IMR-90 (cell line): ENCODE data around the gene GRB14. TPM values are rescaled to one million over a fixed set of nuclear protein-coding genes. Genes with fewer than 3 reads are reported as not detected.

Source experiments
- ATAC-seq: fragments of 200-7000 bp; cut with Tn5 transposase; 2 replicates; pipeline ENCODE4 v1.9.1; 2020; ENCODE audit warnings: low read depth, mild to moderate bottlenecking, moderate library complexity
- BruUV-seq: library from RNA; stranded (reverse); fragments of 400-500 nt; replicated peaks from 2 replicates; lab custom pipeline; 2021; lab: Mats Ljungman, UMichigan
- CTCF ChIA-PET: fragments of 300-600 bp; formaldehyde crosslinking; extraction: SDS; loops from one replicate; lab custom pipeline; 2021; ENCODE audit warnings: antibody characterized with exemption; lab: Yijun Ruan, JAX
- POLR2A ChIA-PET: fragments of 300-600 bp; sonication (Branson Sonifier 250); formaldehyde crosslinking; loops from one replicate; lab custom pipeline; 2022; ENCODE audit warnings: antibody characterized with exemption; ENCODE audit not compliant: unreplicated experiment; lab: Charles Lee
- DNase-seq: peaks from one replicate; pipeline ENCODE4 v3.0.0; 2013
- H2AFZ ChIP-seq: replicated peaks from 2 replicates; pipeline ENCODE3; 2013; ENCODE audit warnings: low read length, mild to moderate bottlenecking; ENCODE audit not compliant: poor library complexity
- H2AK5ac ChIP-seq: 2 replicates; pipeline ENCODE4 v1.6.1; 2013; ENCODE audit warnings: low read depth, low read length, inconsistent platforms
- H2AK9ac ChIP-seq: replicated peaks from 2 replicates; pipeline ENCODE3; 2013; ENCODE audit warnings: mild to moderate bottlenecking, low read depth, low read length, moderate library complexity; ENCODE audit not compliant: poor library complexity
- H2BK120ac ChIP-seq: 2 replicates; pipeline ENCODE4 v1.6.1; 2013; ENCODE audit warnings: low read depth, low read length, inconsistent platforms
- H2BK15ac ChIP-seq: 3 replicates; pipeline ENCODE4 v1.6.1; 2013; ENCODE audit warnings: low read depth, low read length, inconsistent platforms
- H2BK20ac ChIP-seq: 2 replicates; pipeline ENCODE4 v1.6.1; 2013; ENCODE audit warnings: low read depth, mild to moderate bottlenecking, inconsistent platforms, low read length, moderate library complexity
- H2BK5ac ChIP-seq: 2 replicates; pipeline ENCODE4 v1.6.1; 2013; ENCODE audit warnings: mild to moderate bottlenecking, low read depth, low read length, inconsistent platforms; ENCODE audit not compliant: poor library complexity, severe bottlenecking
- H3K14ac ChIP-seq: replicated peaks from 2 replicates; pipeline ENCODE4 v1.6.1; 2013; ENCODE audit warnings: low read depth, low read length, inconsistent platforms
- H3K18ac ChIP-seq: 2 replicates; pipeline ENCODE4 v1.6.1; 2013; ENCODE audit warnings: low read depth, low read length, control low read depth
- H3K23ac ChIP-seq: 2 replicates; pipeline ENCODE4 v1.6.1; 2013; ENCODE audit warnings: low read depth, low read length, inconsistent platforms
- H3K27ac ChIP-seq: 2 replicates; pipeline ENCODE4 v1.5.1; 2013; ENCODE audit warnings: mild to moderate bottlenecking, control low read depth, low read length; ENCODE audit not compliant: insufficient read depth
- H3K27me3 ChIP-seq: 2 replicates; pipeline ENCODE4 v1.6.1; 2013; ENCODE audit warnings: low read length; ENCODE audit not compliant: control insufficient read depth, insufficient read depth
- H3K36me3 ChIP-seq: 2 replicates; pipeline ENCODE4 v1.6.1; 2013; ENCODE audit warnings: low read length, mixed read lengths; ENCODE audit not compliant: control insufficient read depth, insufficient read depth
- H3K4ac ChIP-seq: 2 replicates; pipeline ENCODE4 v1.6.1; 2013; ENCODE audit warnings: low read depth, low read length, inconsistent platforms
- H3K4me1 ChIP-seq: 2 replicates; pipeline ENCODE4 v1.6.1; 2013; ENCODE audit warnings: low read length, mixed read lengths; ENCODE audit not compliant: control insufficient read depth, insufficient read depth
- H3K4me2 ChIP-seq: 2 replicates; pipeline ENCODE4 v1.6.1; 2013; ENCODE audit warnings: low read depth, mild to moderate bottlenecking, control low read depth, low read length, moderate library complexity
- H3K4me3 ChIP-seq: 2 replicates; pipeline ENCODE4 v1.5.1; 2013; ENCODE audit warnings: low read depth, mild to moderate bottlenecking, control low read depth, low read length, moderate library complexity; ENCODE audit not compliant: insufficient read depth
- H3K56ac ChIP-seq: 2 replicates; pipeline ENCODE4 v1.6.1; 2013; ENCODE audit warnings: low read length, inconsistent platforms; ENCODE audit not compliant: insufficient read depth; ENCODE audit errors: extremely low read depth
- H3K79me1 ChIP-seq, 2 experiments: 2 replicates each; pipeline ENCODE4 v1.6.1; 2013; ENCODE audit warnings: low read length in 2 of 2, inconsistent platforms in 1 of 2, low read depth in 1 of 2
- H3K9ac ChIP-seq: 2 replicates; pipeline ENCODE4 v1.6.1; 2013; ENCODE audit warnings: low read depth, low read length, control low read depth
- H3K9me1 ChIP-seq: 2 replicates; pipeline ENCODE4 v1.6.1; 2013; ENCODE audit warnings: low read length, inconsistent platforms; ENCODE audit not compliant: insufficient read depth
- H3K9me3 ChIP-seq: 2 replicates; pipeline ENCODE4 v1.6.1; 2013; ENCODE audit warnings: low read length; ENCODE audit not compliant: control insufficient read depth, insufficient read depth
- H4K20me1 ChIP-seq: 2 replicates; pipeline ENCODE4 v1.6.1; 2013; ENCODE audit warnings: low read length, inconsistent platforms; ENCODE audit not compliant: insufficient read depth
- H4K5ac ChIP-seq: 2 replicates; pipeline ENCODE4 v1.6.1; 2013; ENCODE audit warnings: mild to moderate bottlenecking, low read depth, low read length, control low read depth
- H4K8ac ChIP-seq, 2 experiments: 2 replicates each; pipeline ENCODE4 v1.6.1; 2013; ENCODE audit warnings: low read depth in 2 of 2, low read length in 2 of 2, control low read depth in 1 of 2, inconsistent platforms in 1 of 2
- H4K91ac ChIP-seq: 2 replicates; pipeline ENCODE4 v1.6.1; 2013; ENCODE audit warnings: low read depth, low read length, inconsistent platforms; ENCODE audit not compliant: insufficient read depth
- CHD1 ChIP-seq: IDR thresholded peaks from 2 replicates; pipeline ENCODE4 v1.6.1; 2012; ENCODE audit warnings: low read depth, low read length, improper control_type of control experiment
- CTCF ChIP-seq: conservative IDR thresholded peaks from 2 replicates; pipeline ENCODE4 v1.5.1; 2012; ENCODE audit warnings: mild to moderate bottlenecking, low read depth, low read length, improper control_type of control experiment
- RCOR1 ChIP-seq: IDR thresholded peaks from 2 replicates; pipeline ENCODE4 v1.6.1; 2012; ENCODE audit warnings: mild to moderate bottlenecking, low read length, improper control_type of control experiment; ENCODE audit not compliant: insufficient replicate concordance
- USF2 ChIP-seq: fragments of 150-350 bp; IDR thresholded peaks from 2 replicates; pipeline ENCODE4 v1.6.1; 2017; ENCODE audit warnings: mild to moderate bottlenecking, antibody characterized with exemption, low read length, low read depth
- dilution Hi-C: fragments of 300-500 bp; cut with HindIII; formaldehyde crosslinking; loops from one replicate; pipeline ENCODE4 v1.14.3; 2018; ENCODE audit warnings: low sequenced_read_pairs; ENCODE audit not compliant: unreplicated experiment
- in situ Hi-C: fragments of 300-500 bp; cut with MboI; formaldehyde crosslinking; loops from 3 replicates; pipeline ENCODE4 v1.14.3; 2019; ENCODE audit warnings: low sequenced_read_pairs, inconsistent platforms, mixed read lengths
- intact Hi-C: fragments of 100-400 bp; cut with micrococcal nuclease; formaldehyde crosslinking; loops from 2 replicates; pipeline ENCODE4 v1.10.0; 2022
- polyA plus RNA-seq, 3 experiments: library from polyadenylated mRNA; depleted of rRNA; stranded (reverse); fragments of >200 nt; gene quantifications; 2 replicates each; pipeline ENCODE4 v1.2.3, GENCODE V29; 2012; ENCODE audit warnings: low replicate concordance in 1 of 3
- total RNA-seq: library from RNA; depleted of rRNA; stranded (reverse); fragments of >200 nt; gene quantifications from 2 replicates; pipeline ENCODE4 v1.2.3, GENCODE V29; 2012

GRB14 gene
- total and polyA plus RNA-seq, 2 of the 4 experiments (the other 2 are of a cell fraction), result not detected

- ChIA-PET CTCF (no interaction called here), POLR2A (no interaction called here)
- no peak for ATAC-seq
- H3K9me1 ChIP-seq, result no peaks in the 10 kb centered on the region
- dilution Hi-C loops, result no loop called here
- no peak overlapping the region for H2BK15ac ChIP-seq
- H3K27me3 ChIP-seq, result no peaks in the 10 kb centered on the region
- H4K5ac ChIP-seq, result no peak overlapping the region
- H4K20me1 ChIP-seq, result no peaks in the 10 kb centered on the region
- H3K79me1 ChIP-seq, result no peaks in the 10 kb centered on the region
- H3K23ac ChIP-seq, result no peak overlapping the region
- BruUV-seq, result no TSS peak
- H3K4me2 ChIP-seq, result no peak overlapping the region
- no peak overlapping the region for H3K4ac ChIP-seq
- no peak overlapping the region for H3K56ac ChIP-seq
- no peak overlapping the region for H2AK9ac ChIP-seq
- no peak overlapping the region for H4K91ac ChIP-seq
- H2BK5ac ChIP-seq, result no peak overlapping the region
- H2AFZ ChIP-seq, result no peak overlapping the region
- no peak overlapping the region for H3K9ac ChIP-seq
- no peak overlapping the region for H4K8ac ChIP-seq
- H2BK120ac ChIP-seq, result no peak overlapping the region
- no peak overlapping the region for H2BK20ac ChIP-seq
- in situ Hi-C loops, result no loop called here
- H3K36me3 ChIP-seq, result no peaks in the 10 kb centered on the region
- no peak for DNase-seq
- H3K14ac ChIP-seq, result no peak overlapping the region
- no peak overlapping the region for H3K27ac ChIP-seq
- no peak overlapping the region for H2AK5ac ChIP-seq
- H3K18ac ChIP-seq, result no peak overlapping the region
- intact Hi-C loops, result no loop called here
- H3K4me1 ChIP-seq, result no peaks in the 10 kb centered on the region
- no peak overlapping the region for H3K4me3 ChIP-seq
- no peak for TF ChIP-seq CTCF
- TF ChIP-seq RCOR1, result no peak
- no peak for TF ChIP-seq CHD1
- no peak for TF ChIP-seq USF2
- H3K9me3 ChIP-seq, result peaks cover 2% of the 10 kb centered on the region; the same call in 1 of the 2 replicates
Measured at GRCh38 chr2:164512871-164513270, 108.4 kb downstream of the GRB14 start.
